DMS53 treated with DMSO at 0.1 percent for 48 hours (cell line): ENCODE measurements around the gene CCL3.
A peak's percentile ranks its signal among the peaks of the same experiment; 100 is the strongest.
"Not testable (repeated sequence)": the region's sequence is repeated elsewhere in the genome, so short reads cannot be mapped to it uniquely, and the experiment has no call there.

Experiments
- DNase-seq: peaks from one replicate; lab custom pipeline; 2025; ENCODE audit not compliant: unreplicated experiment; lab: John Stamatoyannopoulos, UW

Gene CCL3

GRCh38 chr17:36089888-36090836 is at the start of gene CCL3:
Gene CCL3, minus strand, starts transcription at chr17:36090143. Its CDS starts 85 bp downstream, at chr17:36090058.
- DNase-seq = no peak

DNA sequence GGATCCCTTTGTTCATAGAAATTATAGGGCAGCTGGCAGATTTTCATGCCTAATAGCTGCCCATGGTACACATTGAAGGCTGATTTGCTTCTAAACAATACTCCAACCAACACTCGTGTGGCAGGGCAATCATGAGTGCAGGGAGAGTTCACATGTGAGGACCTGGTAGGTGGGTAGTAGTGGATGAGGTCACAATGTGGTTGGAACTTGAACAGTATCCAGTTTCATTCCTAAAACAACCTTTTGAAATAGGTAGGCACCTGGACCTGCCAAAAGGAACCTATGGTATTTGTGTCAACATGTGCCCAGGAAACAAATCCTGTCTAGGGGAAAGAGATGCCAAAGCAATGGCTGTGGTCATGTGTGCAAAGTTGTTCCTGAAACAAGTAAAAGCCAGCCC is 46.5 kb upstream of the CCL3 start:
- no peak for DNase-seq

GRCh38 chr17:36136036-36136435 is 46.1 kb upstream of the CCL3 start:
- no peak for DNase-seq

GRCh38 chr17:36135465-36135864 is 45.5 kb upstream of the CCL3 start:
- DNase-seq = no peak

- peak; percentile 62 for DNase-seq
These were observed 43.8 kb upstream of the CCL3 start for GRCh38 chr17:36133602-36134236.

GRCh38 chr17:36132421-36132831 is 42.5 kb upstream of the CCL3 start:
- no peak for DNase-seq

- DNase-seq = no peak
These were observed 42.0 kb upstream of the CCL3 start for GRCh38 chr17:36131931-36132330.

GRCh38 chr17:36131421-36131820 is 41.5 kb upstream of the CCL3 start:
- no peak for DNase-seq

- DNase-seq = no peak
These were observed 40.4 kb upstream of the CCL3 start for GRCh38 chr17:36130346-36130745.

- DNase-seq = no peak
These were observed 39.7 kb upstream of the CCL3 start for GRCh38 chr17:36129616-36130015.

GRCh38 chr17:36128411-36128978 is 38.6 kb upstream of the CCL3 start:
- DNase-seq = no peak

GRCh38 chr17:36127911-36128310 is 38.0 kb upstream of the CCL3 start:
- no peak for DNase-seq

GRCh38 chr17:36127199-36127893 is 37.4 kb upstream of the CCL3 start:
- no peak for DNase-seq

GRCh38 chr17:36124879-36125824 is 35.2 kb upstream of the CCL3 start:
- DNase-seq = peak; percentile 15

- DNase-seq = no peak
These were observed 33.5 kb upstream of the CCL3 start for GRCh38 chr17:36123431-36123830.

DNA sequence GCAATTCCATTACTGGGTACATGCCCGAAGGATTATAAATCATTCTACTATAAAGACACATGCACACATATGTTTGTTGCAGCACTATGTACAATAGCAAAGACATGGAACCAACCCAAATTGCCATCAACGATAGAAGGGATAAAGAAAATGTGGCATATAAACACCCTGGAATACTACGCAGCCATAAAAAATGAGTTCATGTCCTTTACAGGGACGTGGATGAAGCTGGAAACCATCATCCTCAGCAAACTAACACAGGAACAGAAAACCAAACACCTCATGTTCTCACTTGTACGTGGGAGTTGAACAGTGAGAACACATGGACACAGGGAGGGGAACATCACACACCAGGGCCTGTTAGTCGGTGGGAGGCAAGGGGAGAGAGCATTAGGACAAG is 31.2 kb upstream of the CCL3 start:
- DNase-seq = not testable (repeated sequence)

- no peak for DNase-seq
These were observed 30.3 kb upstream of the CCL3 start for GRCh38 chr17:36120221-36120620.

DNA sequence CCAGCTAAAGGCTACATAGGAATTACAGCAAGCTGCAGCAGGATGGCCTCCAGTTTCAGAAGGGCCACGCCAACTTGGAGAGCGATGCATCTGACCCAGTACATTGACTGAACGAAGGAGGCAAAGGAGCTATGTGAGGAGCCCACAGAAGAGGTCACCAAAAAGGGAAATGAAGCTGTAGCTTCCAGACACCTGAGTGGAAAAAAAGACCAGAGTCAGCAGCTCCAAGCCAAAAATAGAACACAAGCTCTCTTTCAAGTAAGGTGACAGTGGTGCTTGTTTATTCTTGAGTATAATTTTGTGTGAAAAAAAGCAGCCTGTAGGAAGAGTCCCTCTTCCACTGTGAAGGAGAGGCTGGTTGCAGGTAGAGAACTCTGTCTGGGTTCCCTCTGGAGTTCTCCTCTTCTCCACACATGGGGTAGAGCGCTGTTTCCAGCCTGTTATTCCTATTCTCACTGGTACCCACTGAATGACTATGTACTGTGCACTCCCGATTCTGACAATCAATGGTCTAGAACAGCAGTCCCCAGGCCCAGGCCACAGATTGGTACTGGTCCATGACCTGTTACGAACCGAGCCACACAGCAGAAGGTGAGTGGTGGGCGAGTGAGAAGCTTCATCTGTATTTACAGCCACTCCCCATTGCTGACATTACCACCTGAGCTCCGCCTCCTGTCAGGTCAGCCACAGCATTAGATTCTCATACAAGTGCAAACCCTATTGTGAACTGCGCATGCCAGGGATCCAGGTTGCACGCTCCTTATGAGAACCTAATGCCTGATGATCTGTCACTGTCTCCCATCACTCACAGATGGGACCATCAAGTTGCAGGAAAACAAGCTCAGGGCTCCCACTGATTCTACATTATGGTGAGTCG is 28.8 kb upstream of the CCL3 start:
- DNase-seq = no peak
